GM12875 (cell line): ENCODE measurements around the gene SDCCAG8.

Experiments
- H3K4me3 ChIP-seq: one replicate; pipeline ENCODE4 v1.5.1; 2011; ENCODE audit warnings: low read depth, low read length, control low read depth
- CTCF ChIP-seq: IDR thresholded peaks from 2 replicates; pipeline ENCODE4 v1.5.1; 2011; ENCODE audit warnings: low read depth, mild to moderate bottlenecking, control low read depth, inconsistent platforms, low read length, moderate library complexity, borderline replicate concordance; ENCODE audit not compliant: insufficient read depth

The SDCCAG8 gene

GRCh38 chr1:243493156-243494129, 237.6 kb downstream of the SDCCAG8 start:
- H3K4me3 ChIP-seq, result no peak overlapping the region
- TF ChIP-seq CTCF, result no peak

GRCh38 chr1:243494741-243495431, 239.0 kb downstream of the SDCCAG8 start:
- H3K4me3 ChIP-seq, result no peak overlapping the region
- no peak for TF ChIP-seq CTCF

- TF ChIP-seq CTCF, result no peak
- no peak overlapping the region for H3K4me3 ChIP-seq
Measured at GRCh38 chr1:243495442-243496186, 239.8 kb downstream of the SDCCAG8 start.

DNA sequence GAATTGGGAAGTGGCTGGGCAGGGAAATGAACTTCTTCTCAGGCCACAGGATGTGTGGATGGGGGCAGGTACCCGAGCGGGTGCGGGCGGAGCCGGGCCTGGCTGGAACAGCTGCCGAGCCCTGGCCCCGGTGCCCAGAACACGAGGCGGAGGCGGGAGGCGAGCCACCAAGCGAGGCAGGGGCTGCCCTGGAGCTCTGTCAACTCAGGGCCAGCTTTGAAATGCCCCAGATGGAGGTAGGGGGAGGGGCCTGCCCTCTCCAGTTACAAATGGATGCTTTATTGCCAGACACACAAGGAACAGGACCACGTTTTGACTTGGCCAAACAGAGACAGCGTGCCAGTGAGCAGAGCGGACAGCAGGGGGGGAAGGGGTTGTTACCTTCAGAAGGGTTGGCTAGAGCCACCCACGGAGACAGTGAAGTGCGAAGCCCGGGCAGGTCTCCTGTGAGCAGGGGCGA, 240.4 kb downstream of the SDCCAG8 start:
- no peak overlapping the region for H3K4me3 ChIP-seq
- TF ChIP-seq CTCF, result no peak

DNA sequence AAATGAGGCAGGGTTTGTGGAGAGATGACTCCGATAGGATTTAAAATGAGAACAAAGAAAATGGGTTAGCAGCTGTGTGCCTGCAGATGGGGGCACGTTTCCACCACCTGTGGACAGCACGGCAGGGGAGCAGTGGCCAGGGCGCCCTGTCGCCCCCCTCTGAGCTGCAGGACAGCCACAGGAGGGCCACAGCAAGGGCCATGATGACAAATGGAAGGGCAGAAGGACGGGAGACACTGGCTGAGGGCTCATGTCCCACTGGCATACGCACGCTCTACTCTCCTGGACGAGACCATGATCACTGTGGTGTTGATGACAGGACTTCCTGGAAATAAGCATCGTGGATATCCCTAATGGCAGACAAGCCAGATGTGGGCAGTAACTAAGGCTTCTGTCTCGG, 241.0 kb downstream of the SDCCAG8 start:
- TF ChIP-seq CTCF, result no peak
- H3K4me3 ChIP-seq, result no peak overlapping the region

GRCh38 chr1:243497939-243498681, 242.3 kb downstream of the SDCCAG8 start:
- TF ChIP-seq CTCF, result no peak
- H3K4me3 ChIP-seq, result no peak overlapping the region
